ENCODE results near the gene RAB11B.
"Not testable (repeated sequence)": the region's sequence is repeated elsewhere in the genome, so short reads cannot be mapped to it uniquely, and the experiment has no call there.

DNA sequence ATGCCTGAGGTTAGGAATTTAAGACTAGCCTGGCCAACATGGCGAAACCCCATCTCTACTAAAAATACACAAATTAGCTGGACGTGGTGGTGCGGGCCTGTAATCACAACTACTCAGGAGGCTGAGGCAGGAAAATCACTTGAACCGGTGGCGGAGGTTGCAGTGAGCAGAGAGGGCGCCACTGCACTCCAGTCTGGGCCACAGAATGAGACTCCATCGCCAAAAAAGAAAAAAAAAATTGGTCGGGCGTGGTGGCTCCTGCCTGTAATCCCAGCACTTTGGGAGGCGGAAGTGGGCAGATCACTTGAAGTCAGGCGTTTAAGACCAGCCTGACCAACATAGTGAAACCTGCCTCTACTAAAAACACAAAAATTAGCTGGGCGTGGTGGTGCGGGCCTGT is 20.6 kb downstream of the RAB11B start:
- not testable (repeated sequence) for TF ChIP-seq CTCF, EP300, POLR2A, POLR2AphosphoS5 (IDR thresholded peaks at IDR 0.05)

Measured in gastroesophageal sphincter (tissue), 3 donors.